Activated T-cell treated with anti-CD3 and anti-CD28 coated beads for 1 hour (primary cell): ENCODE measurements around the gene ATG2B.
"Not testable (repeated sequence)": the region's sequence is repeated elsewhere in the genome, so short reads cannot be mapped to it uniquely, and the experiment has no call there.

Source experiments
- DNase-seq: peaks from one replicate; pipeline ENCODE4 v3.0.0-alpha.2; 2020; ENCODE audit warnings: low read depth

The ATG2B gene

GRCh38 chr14:96252999-96253539, 110.1 kb downstream of the ATG2B start:
- no peak for DNase-seq

GRCh38 chr14:96252323-96252998, 110.7 kb downstream of the ATG2B start:
- no peak for DNase-seq

GRCh38 chr14:96251656-96252155, 111.4 kb downstream of the ATG2B start:
- DNase-seq, result no peak

- DNase-seq, result no peak
Measured at GRCh38 chr14:96250485-96250884, 112.7 kb downstream of the ATG2B start.

GRCh38 chr14:96249029-96249428, 114.1 kb downstream of the ATG2B start:
- no peak for DNase-seq

GRCh38 chr14:96247031-96247430, 116.1 kb downstream of the ATG2B start:
- DNase-seq, result no peak

- no peak for DNase-seq
Measured at GRCh38 chr14:96246539-96246847, 116.6 kb downstream of the ATG2B start.

- no peak for DNase-seq
Measured at GRCh38 chr14:96245710-96246538, 117.2 kb downstream of the ATG2B start.

- DNase-seq, result not testable (repeated sequence)
Measured at GRCh38 chr14:96245074-96245473, 118.1 kb downstream of the ATG2B start.

GRCh38 chr14:96243785-96244184, 119.4 kb downstream of the ATG2B start:
- no peak for DNase-seq

GRCh38 chr14:96242126-96242525, 121.0 kb downstream of the ATG2B start:
- DNase-seq, result no peak

- no peak for DNase-seq
Measured at GRCh38 chr14:96240641-96241040, 122.5 kb downstream of the ATG2B start.

- DNase-seq, result no peak
Measured at GRCh38 chr14:96239711-96240141, 123.4 kb downstream of the ATG2B start.

GRCh38 chr14:96238676-96239265, 124.4 kb downstream of the ATG2B start:
- DNase-seq, result no peak

- DNase-seq, result no peak
Measured at GRCh38 chr14:96237641-96238040, 125.5 kb downstream of the ATG2B start.

- DNase-seq, result no peak
Measured at GRCh38 chr14:96235426-96235825, 127.7 kb downstream of the ATG2B start.

GRCh38 chr14:96233661-96234060, 129.5 kb downstream of the ATG2B start:
- no peak for DNase-seq

- no peak for DNase-seq
Measured at GRCh38 chr14:96232506-96232905, 130.6 kb downstream of the ATG2B start.

- no peak for DNase-seq
Measured at GRCh38 chr14:96231526-96232130, 131.5 kb downstream of the ATG2B start.

- DNase-seq, result no peak
Measured at GRCh38 chr14:96231056-96231455, 132.1 kb downstream of the ATG2B start.

- no peak for DNase-seq
Measured at GRCh38 chr14:96229315-96229714, 133.8 kb downstream of the ATG2B start.
